A549 (cell line): ENCODE measurements around the gene BIN1. TPM values are rescaled to one million over a fixed set of nuclear protein-coding genes. Genes with fewer than 3 reads are reported as not detected.

Experiments
- ATAC-seq, 2 experiments: fragments of 200-7000 bp in 1 of 2; fragments of >200 bp in 1 of 2; cut with Nextera tagmentation in 1 of 2; cut with Tn5 transposase in 1 of 2; 3 replicates each; pipeline versions ENCODE4 v1.8.0 to v1.9.1; 2018 to 2020; ENCODE audit warnings: mild to moderate bottlenecking in 1 of 2, moderate library complexity in 1 of 2
- CTCF ChIA-PET: fragments of 300-600 bp; sonication (Branson Sonifier 250); formaldehyde crosslinking; extraction: SDS; loops from one replicate; lab custom pipeline; 2021; ENCODE audit warnings: antibody characterized with exemption, inconsistent platforms; lab: Yijun Ruan, JAX
- POLR2A ChIA-PET: fragments of 350-600 bp; formaldehyde crosslinking; extraction: SDS; loops from one replicate; lab custom pipeline; 2021; ENCODE audit warnings: antibody characterized with exemption, inconsistent platforms; lab: Yijun Ruan, JAX
- DNase-seq, 2 experiments: peaks; one replicate each; pipeline versions ENCODE4 v3.0.0 to v3.0.0-alpha.2; 2011 to 2016; ENCODE audit warnings: low read depth in 1 of 2, low spot score in 1 of 2
- FAIRE-seq: peaks from 2 replicates; lab custom pipeline; 2011; peaks lifted over from hg19 to GRCh38; lab: Jason Lieb, UNC
- H3K27ac ChIP-seq, 2 experiments: fragments of >200 bp; sonication (Bioruptor Twin); formaldehyde crosslinking; 3 replicates each; pipeline ENCODE4 v1.5.1; 2016 to 2017
- H3K4me1 ChIP-seq: fragments of >200 bp; sonication (Bioruptor Twin); formaldehyde crosslinking; 3 replicates; pipeline ENCODE4 v1.6.1; 2016
- H3K4me2 ChIP-seq: fragments of >200 bp; sonication (Bioruptor Twin); formaldehyde crosslinking; 3 replicates; pipeline ENCODE4 v1.6.1; 2016
- H3K4me3 ChIP-seq: fragments of >200 bp; sonication (Bioruptor Twin); formaldehyde crosslinking; 3 replicates; pipeline ENCODE4 v1.5.1; 2016
- H3K9me3 ChIP-seq: fragments of >200 bp; sonication (Bioruptor Twin); formaldehyde crosslinking; 3 replicates; pipeline ENCODE4 v1.6.1; 2016
- CBX8 ChIP-seq: fragments of 200-600 bp; sonication (generic); IDR thresholded peaks from 2 replicates; pipeline ENCODE4 v1.6.1; 2016
- EHMT2 ChIP-seq: fragments of 200-600 bp; sonication (generic); IDR thresholded peaks from 2 replicates; pipeline ENCODE4 v1.6.1; 2016; ENCODE audit warnings: antibody characterized with exemption, low read depth, mild to moderate bottlenecking, moderate library complexity
- EP300 ChIP-seq, 2 experiments: fragments of >200 bp; sonication (Bioruptor Twin); formaldehyde crosslinking; IDR thresholded peaks; 2 replicates in 1 of 2; 3 replicates in 1 of 2; pipeline ENCODE4 v1.6.1; 2016 to 2017
- JUN ChIP-seq, 2 experiments: fragments of >200 bp; sonication (Bioruptor Twin); formaldehyde crosslinking; IDR thresholded peaks; 2 replicates in 1 of 2; 3 replicates in 1 of 2; pipeline ENCODE4 v1.6.1; 2016 to 2017
- KDM5A ChIP-seq: fragments of 200-600 bp; sonication (generic); IDR thresholded peaks from 2 replicates; pipeline ENCODE4 v1.6.1; 2016; ENCODE audit warnings: antibody characterized with exemption, mild to moderate bottlenecking
- MAZ ChIP-seq: fragments of 150-350 bp; IDR thresholded peaks from 2 replicates; pipeline ENCODE4 v1.6.1; 2014; ENCODE audit warnings: antibody characterized with exemption, low read depth, low read length, borderline replicate concordance
- NPAS2 ChIP-seq: fragments of 250-450 bp; sonication (Bioruptor Pico); IDR thresholded peaks from 2 replicates; pipeline ENCODE4 v1.8.0; 2022; ENCODE audit warnings: mild to moderate bottlenecking, moderate library complexity, borderline replicate concordance
- PBX3 ChIP-seq: IDR thresholded peaks from 2 replicates; pipeline ENCODE4 v1.6.1; 2012
- PHF8 ChIP-seq: fragments of 200-600 bp; sonication (generic); IDR thresholded peaks from 2 replicates; pipeline ENCODE4 v1.6.1; 2016; ENCODE audit warnings: low read depth, mild to moderate bottlenecking, antibody characterized with exemption, moderate library complexity, borderline replicate concordance
- RAD21 ChIP-seq, 2 experiments: fragments of >200 bp in 1 of 2; sonication (Bioruptor Twin) in 1 of 2; formaldehyde crosslinking in 1 of 2; IDR thresholded peaks in 1 of 2; conservative IDR thresholded peaks in 1 of 2; 2 replicates in 1 of 2; 3 replicates in 1 of 2; pipeline ENCODE4 v1.6.1; 2012 to 2018; ENCODE audit warnings: inconsistent platforms in 1 of 2
- REST ChIP-seq: fragments of 200-600 bp; sonication (generic); IDR thresholded peaks from 2 replicates; pipeline ENCODE4 v1.6.1; 2016; ENCODE audit warnings: antibody characterized with exemption, mild to moderate bottlenecking, moderate library complexity
- SREBF2 ChIP-seq: fragments of 450-650 bp; IDR thresholded peaks from 2 replicates; pipeline ENCODE4 v1.6.1; 2014; ENCODE audit warnings: mild to moderate bottlenecking, moderate library complexity
- ZFP36 ChIP-seq: fragments of 450-650 bp; IDR thresholded peaks from 2 replicates; pipeline ENCODE4 v1.6.1; 2014; ENCODE audit warnings: borderline replicate concordance; ENCODE audit not compliant: partially characterized antibody
- WGBS: methylation state at CpG from one replicate; pipeline ENCODE4 v1.1.6; 2017; ENCODE audit errors: missing lambda C conversion rate; 5-methylcytosine and 5-hydroxymethylcytosine counted together
- polyA plus RNA-seq, 4 experiments: library from polyadenylated mRNA; depleted of rRNA in 3 of 4; stranded (reverse); fragments of >200 nt; fragmentation: RNase III in 1 of 4; extraction: RNeasy Plus Mini Kit Qiagen cat#74134 plus additional on column Dnase treatment in 1 of 4; gene quantifications; 2 replicates in 3 of 4; 3 replicates in 1 of 4; pipeline ENCODE4 v1.2.3, GENCODE V29; 2011 to 2017
- TF ChIP-seq, protein P1 (sequence below): fragments of >200 bp; sonication (Bioruptor Twin); formaldehyde crosslinking; IDR thresholded peaks from 3 replicates; pipeline ENCODE4 v1.5.1; 2016
- TF ChIP-seq, protein P2 (sequence below): fragments of 250-450 bp; sonication (Bioruptor Pico); IDR thresholded peaks from 2 replicates; pipeline ENCODE4 v1.5.0; 2020; ENCODE audit warnings: low read depth, mild to moderate bottlenecking, moderate library complexity
- TF ChIP-seq, protein P3 (sequence below): fragments of >200 bp; sonication (Bioruptor Twin); formaldehyde crosslinking; IDR thresholded peaks from 2 replicates; pipeline ENCODE4 v1.6.1; 2016
- TF ChIP-seq, protein P4 (sequence below): fragments of >200 bp; sonication (Bioruptor Twin); formaldehyde crosslinking; IDR thresholded peaks from 3 replicates; pipeline ENCODE4 v1.6.1; 2016

Gene BIN1
- polyA plus RNA-seq, 2 of the 4 experiments (the other 2 are of a cell fraction), result 15.5 to 34.1 TPM

- Histone ChIP-seq H3K4me3 (no peak overlapping the region), H3K9me3 (no peaks in the 10 kb centered on the region)
- FAIRE-seq, result no peak
- CTCF ChIA-PET, result interaction anchor here (0.6 to 0.9 kb wide), 2 partner anchors 19 to 21 kb away, joined by 3 read pairs; no protein-coding TSS in a partner anchor
- TF ChIP-seq RAD21 (conservative IDR thresholded peaks at IDR 0.05 in 1 of 2, IDR thresholded peaks at IDR 0.05 in 1 of 2) (no peak), NPAS2 (no peak), SREBF2 (no peak), PBX3 (no peak), JUN (IDR thresholded peaks at IDR 0.05) (no peak), MAZ (no peak)
- TF ChIP-seq, protein P1, sequence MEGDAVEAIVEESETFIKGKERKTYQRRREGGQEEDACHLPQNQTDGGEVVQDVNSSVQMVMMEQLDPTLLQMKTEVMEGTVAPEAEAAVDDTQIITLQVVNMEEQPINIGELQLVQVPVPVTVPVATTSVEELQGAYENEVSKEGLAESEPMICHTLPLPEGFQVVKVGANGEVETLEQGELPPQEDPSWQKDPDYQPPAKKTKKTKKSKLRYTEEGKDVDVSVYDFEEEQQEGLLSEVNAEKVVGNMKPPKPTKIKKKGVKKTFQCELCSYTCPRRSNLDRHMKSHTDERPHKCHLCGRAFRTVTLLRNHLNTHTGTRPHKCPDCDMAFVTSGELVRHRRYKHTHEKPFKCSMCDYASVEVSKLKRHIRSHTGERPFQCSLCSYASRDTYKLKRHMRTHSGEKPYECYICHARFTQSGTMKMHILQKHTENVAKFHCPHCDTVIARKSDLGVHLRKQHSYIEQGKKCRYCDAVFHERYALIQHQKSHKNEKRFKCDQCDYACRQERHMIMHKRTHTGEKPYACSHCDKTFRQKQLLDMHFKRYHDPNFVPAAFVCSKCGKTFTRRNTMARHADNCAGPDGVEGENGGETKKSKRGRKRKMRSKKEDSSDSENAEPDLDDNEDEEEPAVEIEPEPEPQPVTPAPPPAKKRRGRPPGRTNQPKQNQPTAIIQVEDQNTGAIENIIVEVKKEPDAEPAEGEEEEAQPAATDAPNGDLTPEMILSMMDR, result no peak
- TF ChIP-seq, all 56 proteins: peak for 0
- ATAC-seq (no peak), DNase-seq (no peak)
- WGBS, result 88% methylated on average over 24 of the region's 24 CpGs
- Histone ChIP-seq H3K4me2 (no peak overlapping the region), H3K27ac (peak overlapping the region in 1 of 2 experiments; percentile 22; a peak in 1 of 6 replicates), H3K4me1 (peaks cover 54% of the 10 kb centered on the region)
- POLR2A ChIA-PET, result no interaction called here
These were observed 3.5 kb downstream of the BIN1 start for GRCh38 chr2:127103243-127104165.

- POLR2A ChIA-PET, result no interaction called here
- peaks cover 51% of the 10 kb centered on the region for H3K4me1 ChIP-seq
- WGBS, result 96% methylated on average over 5 of the region's 5 CpGs
- peak overlapping the region in 1 of 2 experiments; percentile 88; a peak in 3 of 6 replicates for H3K27ac ChIP-seq
- no peak overlapping the region for H3K4me3 ChIP-seq
- H3K9me3 ChIP-seq, result no peaks in the 10 kb centered on the region
- ATAC-seq (no peak), DNase-seq (no peak)
- no peak overlapping the region for H3K4me2 ChIP-seq
- CTCF ChIA-PET, result interaction anchor here (0.8 to 1.5 kb wide), 4 partner anchors 20 to 63 kb away, joined by 3 read pairs; no protein-coding TSS in a partner anchor
- no peak for TF ChIP-seq KDM5A
- TF ChIP-seq, protein P2, sequence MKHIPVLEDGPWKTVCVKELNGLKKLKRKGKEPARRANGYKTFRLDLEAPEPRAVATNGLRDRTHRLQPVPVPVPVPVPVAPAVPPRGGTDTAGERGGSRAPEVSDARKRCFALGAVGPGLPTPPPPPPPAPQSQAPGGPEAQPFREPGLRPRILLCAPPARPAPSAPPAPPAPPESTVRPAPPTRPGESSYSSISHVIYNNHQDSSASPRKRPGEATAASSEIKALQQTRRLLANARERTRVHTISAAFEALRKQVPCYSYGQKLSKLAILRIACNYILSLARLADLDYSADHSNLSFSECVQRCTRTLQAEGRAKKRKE (CRISPR knock-in tag), result no peak
- TF ChIP-seq ZFP36, result no peak
- no peak for TF ChIP-seq CBX8
- TF ChIP-seq PHF8, result no peak
- no peak for TF ChIP-seq NPAS2
- TF ChIP-seq, protein P3, sequence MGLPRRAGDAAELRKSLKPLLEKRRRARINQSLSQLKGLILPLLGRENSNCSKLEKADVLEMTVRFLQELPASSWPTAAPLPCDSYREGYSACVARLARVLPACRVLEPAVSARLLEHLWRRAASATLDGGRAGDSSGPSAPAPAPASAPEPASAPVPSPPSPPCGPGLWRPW, result no peak
- no peak for TF ChIP-seq EP300 (IDR thresholded peaks at IDR 0.05)
- TF ChIP-seq EHMT2, result no peak
- TF ChIP-seq REST, result no peak
- TF ChIP-seq, protein P4, sequence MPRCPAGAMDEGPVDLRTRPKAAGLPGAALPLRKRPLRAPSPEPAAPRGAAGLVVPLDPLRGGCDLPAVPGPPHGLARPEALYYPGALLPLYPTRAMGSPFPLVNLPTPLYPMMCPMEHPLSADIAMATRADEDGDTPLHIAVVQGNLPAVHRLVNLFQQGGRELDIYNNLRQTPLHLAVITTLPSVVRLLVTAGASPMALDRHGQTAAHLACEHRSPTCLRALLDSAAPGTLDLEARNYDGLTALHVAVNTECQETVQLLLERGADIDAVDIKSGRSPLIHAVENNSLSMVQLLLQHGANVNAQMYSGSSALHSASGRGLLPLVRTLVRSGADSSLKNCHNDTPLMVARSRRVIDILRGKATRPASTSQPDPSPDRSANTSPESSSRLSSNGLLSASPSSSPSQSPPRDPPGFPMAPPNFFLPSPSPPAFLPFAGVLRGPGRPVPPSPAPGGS, result no peak
- TF ChIP-seq, all 56 proteins: peak for 0
- no peak for FAIRE-seq
These were observed 4.3 kb downstream of the BIN1 start for GRCh38 chr2:127102521-127103242.
